SK-N-SH (cell line): ENCODE measurements around the gene ALX1.

Source experiments
- CTCF ChIP-seq: fragments of 200-600 bp; sonication (generic); IDR thresholded peaks from 2 replicates; pipeline ENCODE4 v1.6.1; 2017; ENCODE audit warnings: antibody characterized with exemption, mild to moderate bottlenecking, moderate library complexity
- FOXM1 ChIP-seq: IDR thresholded peaks from 2 replicates; pipeline ENCODE4 v1.4.0; 2012; ENCODE audit warnings: low read depth, mild to moderate bottlenecking
- GABPA ChIP-seq: IDR thresholded peaks from 2 replicates; pipeline ENCODE4 v1.4.0; 2012; ENCODE audit warnings: low read depth, mild to moderate bottlenecking
- POLR2AphosphoS5 ChIP-seq: IDR thresholded peaks from 2 replicates; pipeline ENCODE4 v1.6.1; 2012; ENCODE audit warnings: low read depth, low read length
- RAD21 ChIP-seq: IDR thresholded peaks from 2 replicates; pipeline ENCODE4 v1.6.1; 2012; ENCODE audit warnings: mild to moderate bottlenecking, low read length
- RCOR1 ChIP-seq: fragments of 150-350 bp; IDR thresholded peaks from 2 replicates; pipeline ENCODE4 v1.6.1; 2017; ENCODE audit warnings: antibody characterized with exemption, low read length
- REST ChIP-seq: IDR thresholded peaks from 2 replicates; pipeline ENCODE4 v1.6.1; 2012; ENCODE audit warnings: mild to moderate bottlenecking, low read depth, low read length, moderate library complexity
- RFX5 ChIP-seq: IDR thresholded peaks from 2 replicates; pipeline ENCODE4 v1.6.1; 2012; ENCODE audit warnings: mild to moderate bottlenecking, improper control_type of control experiment, low read length
- SMC3 ChIP-seq: IDR thresholded peaks from 2 replicates; pipeline ENCODE4 v1.6.1; 2012; ENCODE audit warnings: low read depth, low read length, improper control_type of control experiment
- TAF1 ChIP-seq: IDR thresholded peaks from 2 replicates; pipeline ENCODE4 v1.6.1; 2012; ENCODE audit warnings: low read depth, mild to moderate bottlenecking, low read length, moderate library complexity, borderline replicate concordance
- USF1 ChIP-seq: IDR thresholded peaks from 2 replicates; pipeline ENCODE4 v1.4.0; 2012; ENCODE audit warnings: low read depth, borderline replicate concordance
- YY1 ChIP-seq: IDR thresholded peaks from 2 replicates; pipeline ENCODE4 v1.4.0; 2012; ENCODE audit warnings: low read depth, mild to moderate bottlenecking

- TF ChIP-seq SMC3 = no peak
- no peak for TF ChIP-seq RFX5
- TF ChIP-seq CTCF = no peak
- TF ChIP-seq REST = no peak
- no peak for TF ChIP-seq TAF1
- no peak for TF ChIP-seq RAD21
- no peak for TF ChIP-seq POLR2AphosphoS5
- TF ChIP-seq FOXM1 = no peak
- TF ChIP-seq USF1 = no peak
- no peak for TF ChIP-seq YY1
- no peak for TF ChIP-seq GABPA
- no peak for TF ChIP-seq RCOR1
Measured at GRCh38 chr12:85237327-85237726, 42.7 kb upstream of the ALX1 start.
